SK-N-SH (cell line): Measurements from ENCODE around the gene GANAB.
A peak's percentile ranks its signal among the peaks of the same experiment; 100 is the strongest.

ENCODE experiments used
- CTCF ChIP-seq: fragments of 200-600 bp; sonication (generic); IDR thresholded peaks from 2 replicates; pipeline ENCODE4 v1.6.1; 2017; ENCODE audit warnings: antibody characterized with exemption, mild to moderate bottlenecking, moderate library complexity
- EP300 ChIP-seq, 2 experiments: IDR thresholded peaks; 2 replicates each; pipeline versions ENCODE4 v1.4.0 to v1.6.1; 2012; ENCODE audit warnings: borderline replicate concordance in 1 of 2, low read depth in 1 of 2, low read length in 1 of 2
- EZH2phosphoT487 ChIP-seq: fragments of 200-600 bp; sonication (generic); IDR thresholded peaks from 2 replicates; pipeline ENCODE4 v1.6.1; 2017; ENCODE audit warnings: low read depth, mixed run types, mild to moderate bottlenecking, antibody characterized with exemption, moderate library complexity, borderline replicate concordance
- FOXJ3 ChIP-seq: sonication (generic); formaldehyde crosslinking; IDR thresholded peaks from 2 replicates; pipeline ENCODE4 v1.5.1; 2020; ENCODE audit warnings: mild to moderate bottlenecking, missing genetic modification reagents
- JUND ChIP-seq: IDR thresholded peaks from 2 replicates; pipeline ENCODE4 v1.4.0; 2012
- MAX ChIP-seq: IDR thresholded peaks from 2 replicates; pipeline ENCODE4 v1.4.0; 2012; ENCODE audit warnings: low read depth
- MEF2A ChIP-seq: IDR thresholded peaks from 2 replicates; pipeline ENCODE4 v1.4.0; 2012; ENCODE audit warnings: low read depth, borderline replicate concordance
- MXI1 ChIP-seq: IDR thresholded peaks from 2 replicates; pipeline ENCODE4 v1.6.1; 2012; ENCODE audit warnings: mild to moderate bottlenecking, low read depth, low read length, improper control_type of control experiment
- TF ChIP-seq, protein P1 (sequence below): IDR thresholded peaks from 2 replicates; pipeline ENCODE4 v1.6.1; 2012; ENCODE audit warnings: mild to moderate bottlenecking, low read depth, low read length, moderate library complexity

DNA sequence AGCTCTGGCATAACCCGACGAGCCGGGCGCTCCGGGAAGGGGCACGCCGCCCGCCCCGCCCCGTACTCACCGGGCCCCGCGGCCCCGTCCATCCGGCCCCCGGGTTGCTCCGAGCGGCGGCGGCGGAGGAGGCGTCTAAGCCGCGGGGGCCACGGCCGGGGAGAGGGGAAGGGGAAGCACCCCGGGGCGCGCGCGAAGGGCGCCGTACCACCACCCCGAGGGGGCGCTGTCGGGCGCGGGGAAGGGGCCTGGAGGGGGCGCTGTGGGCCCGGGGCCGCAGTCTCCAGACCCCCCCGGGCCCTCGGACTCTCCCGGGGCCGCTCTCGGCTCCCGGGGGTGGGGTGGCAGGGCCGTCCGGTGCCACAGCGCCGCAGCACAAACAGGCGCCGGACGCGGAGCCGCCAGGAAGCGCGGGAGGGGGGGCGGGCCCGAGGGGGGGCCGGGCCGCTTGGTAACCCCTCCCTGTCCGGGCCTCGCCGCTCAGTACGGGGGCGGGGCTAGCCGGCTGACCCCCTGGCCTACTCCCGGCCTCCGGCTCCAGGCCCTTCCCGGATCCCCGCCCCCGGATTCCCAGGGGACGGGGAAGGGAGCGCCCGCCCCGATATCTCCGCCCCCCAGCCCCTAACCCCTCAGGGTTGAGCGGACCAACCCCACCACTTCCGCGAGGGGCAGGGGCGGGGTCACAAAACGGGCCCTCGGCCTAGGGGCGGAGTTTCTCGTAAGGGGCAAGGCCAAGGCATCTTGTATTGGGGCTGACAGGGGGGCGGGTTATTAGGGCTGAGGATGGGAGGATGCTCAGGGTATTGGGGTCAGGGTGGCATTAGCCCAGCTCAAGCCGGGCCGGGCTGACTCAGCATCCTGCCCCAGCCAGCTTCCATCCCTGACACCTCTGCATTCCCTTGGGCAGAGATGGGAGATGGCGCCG lies 33.8 kb downstream of the GANAB start, which contains the start of the genes EML3 and ROM1:
- TF ChIP-seq CTCF (peak; percentile 76), EP300 (IDR thresholded peaks at IDR 0.05; ENCODE audit: borderline replicate concordance in 1 of 2, low read depth in 1 of 2, low read length in 1 of 2) (no peak), JUND (no peak), MEF2A (no peak), FOXJ3 (CRISPR knock-in tag) (no peak), EZH2phosphoT487 (no peak), MXI1 (no peak), MAX (no peak; the same call in 1 of the 2 replicates)
- TF ChIP-seq, protein P1, sequence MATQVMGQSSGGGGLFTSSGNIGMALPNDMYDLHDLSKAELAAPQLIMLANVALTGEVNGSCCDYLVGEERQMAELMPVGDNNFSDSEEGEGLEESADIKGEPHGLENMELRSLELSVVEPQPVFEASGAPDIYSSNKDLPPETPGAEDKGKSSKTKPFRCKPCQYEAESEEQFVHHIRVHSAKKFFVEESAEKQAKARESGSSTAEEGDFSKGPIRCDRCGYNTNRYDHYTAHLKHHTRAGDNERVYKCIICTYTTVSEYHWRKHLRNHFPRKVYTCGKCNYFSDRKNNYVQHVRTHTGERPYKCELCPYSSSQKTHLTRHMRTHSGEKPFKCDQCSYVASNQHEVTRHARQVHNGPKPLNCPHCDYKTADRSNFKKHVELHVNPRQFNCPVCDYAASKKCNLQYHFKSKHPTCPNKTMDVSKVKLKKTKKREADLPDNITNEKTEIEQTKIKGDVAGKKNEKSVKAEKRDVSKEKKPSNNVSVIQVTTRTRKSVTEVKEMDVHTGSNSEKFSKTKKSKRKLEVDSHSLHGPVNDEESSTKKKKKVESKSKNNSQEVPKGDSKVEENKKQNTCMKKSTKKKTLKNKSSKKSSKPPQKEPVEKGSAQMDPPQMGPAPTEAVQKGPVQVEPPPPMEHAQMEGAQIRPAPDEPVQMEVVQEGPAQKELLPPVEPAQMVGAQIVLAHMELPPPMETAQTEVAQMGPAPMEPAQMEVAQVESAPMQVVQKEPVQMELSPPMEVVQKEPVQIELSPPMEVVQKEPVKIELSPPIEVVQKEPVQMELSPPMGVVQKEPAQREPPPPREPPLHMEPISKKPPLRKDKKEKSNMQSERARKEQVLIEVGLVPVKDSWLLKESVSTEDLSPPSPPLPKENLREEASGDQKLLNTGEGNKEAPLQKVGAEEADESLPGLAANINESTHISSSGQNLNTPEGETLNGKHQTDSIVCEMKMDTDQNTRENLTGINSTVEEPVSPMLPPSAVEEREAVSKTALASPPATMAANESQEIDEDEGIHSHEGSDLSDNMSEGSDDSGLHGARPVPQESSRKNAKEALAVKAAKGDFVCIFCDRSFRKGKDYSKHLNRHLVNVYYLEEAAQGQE: no peak
